GM13976 (cell line): Measurements from ENCODE around the gene ZNF502.

Experiments
- DNase-seq: peaks from one replicate; pipeline ENCODE4 v3.0.0; 2012; ENCODE audit warnings: low spot score
- CTCF ChIP-seq: IDR thresholded peaks from 2 replicates; pipeline ENCODE4 v1.5.1; 2012; ENCODE audit warnings: borderline replicate concordance, mild to moderate bottlenecking; ENCODE audit not compliant: insufficient read depth; ENCODE audit errors: extremely low read depth, missing control alignments, control extremely low read depth
- in situ Hi-C: fragments of 300-500 bp; cut with MboI; formaldehyde crosslinking; loops from one replicate; pipeline ENCODE4 v1.12.0; 2022; ENCODE audit warnings: low sequenced_read_pairs, mixed read lengths, inconsistent platforms; ENCODE audit not compliant: unreplicated experiment

ZNF502 gene

DNA sequence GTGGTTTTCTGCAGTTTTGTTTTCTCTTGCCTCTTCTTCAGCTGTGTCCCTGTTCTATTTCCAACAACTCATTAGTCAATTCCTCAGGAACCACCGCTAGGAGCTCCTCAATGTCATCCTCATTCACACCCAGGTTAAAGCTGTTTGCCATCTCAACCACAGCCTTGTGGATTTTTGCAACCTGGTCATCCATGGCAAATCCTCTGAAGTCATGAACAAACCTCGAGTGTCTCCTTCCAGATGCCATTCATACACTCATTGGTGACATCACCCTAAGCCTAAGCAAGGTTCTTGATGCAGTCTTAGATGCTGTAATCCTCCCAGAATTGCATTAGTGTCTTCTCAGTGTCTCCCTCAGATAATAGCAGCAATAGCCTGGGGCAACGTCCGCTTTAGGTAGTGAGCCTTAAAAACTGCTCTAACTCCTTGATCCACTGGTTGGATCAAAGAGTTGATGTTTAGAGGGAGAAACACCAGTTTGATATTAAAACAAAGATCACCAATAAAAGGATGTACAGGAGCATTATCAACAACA, 31.5 kb upstream of the ZNF502 start:
- TF ChIP-seq CTCF = no peak
- DNase-seq = no peak

GRCh38 chr3:44682182-44682896, 30.1 kb upstream of the ZNF502 start:
- in situ Hi-C loops = no loop called here
- no peak for TF ChIP-seq CTCF
- DNase-seq = no peak

More for the DNA sequence above, 31.5 kb upstream of the ZNF502 start:
- in situ Hi-C loops = no loop called here

- in situ Hi-C loops = no loop called here
- no peak for TF ChIP-seq CTCF
- peak; percentile 55 for DNase-seq
Observed at GRCh38 chr3:44685128-44685800, 27.2 kb upstream of the ZNF502 start.

GRCh38 chr3:44687898-44688297, 24.6 kb upstream of the ZNF502 start:
- TF ChIP-seq CTCF = no peak
- DNase-seq = no peak
- in situ Hi-C loops = no loop called here

DNA sequence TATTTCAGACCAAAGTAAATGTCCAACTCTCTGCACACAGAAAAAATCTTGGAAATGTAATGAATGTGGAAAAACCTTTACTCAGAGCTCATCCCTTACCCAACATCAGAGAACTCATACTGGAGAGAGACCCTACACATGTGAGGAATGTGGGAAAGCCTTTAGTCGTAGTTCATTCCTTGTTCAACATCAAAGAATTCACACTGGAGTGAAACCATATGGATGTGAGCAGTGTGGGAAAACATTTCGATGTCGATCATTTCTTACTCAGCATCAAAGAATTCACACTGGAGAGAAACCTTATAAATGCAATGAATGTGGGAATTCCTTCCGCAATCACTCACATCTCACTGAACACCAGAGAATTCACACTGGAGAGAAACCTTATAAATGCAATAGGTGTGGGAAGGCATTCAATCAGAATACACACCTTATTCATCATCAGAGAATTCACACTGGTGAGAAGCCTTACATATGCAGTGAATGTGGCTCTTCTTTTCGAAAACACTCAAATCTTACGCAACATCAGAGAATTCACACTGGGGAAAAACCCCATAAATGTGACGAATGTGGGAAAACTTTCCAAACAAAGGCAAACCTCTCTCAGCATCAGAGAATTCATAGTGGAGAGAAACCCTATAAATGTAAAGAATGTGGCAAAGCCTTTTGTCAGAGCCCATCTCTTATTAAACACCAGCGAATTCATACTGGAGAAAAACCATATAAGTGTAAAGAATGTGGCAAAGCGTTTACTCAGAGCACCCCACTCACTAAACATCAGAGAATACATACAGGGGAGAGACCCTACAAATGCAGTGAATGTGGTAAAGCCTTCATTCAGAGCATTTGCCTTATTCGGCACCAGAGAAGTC, 9.0 kb downstream of the ZNF502 start:
- in situ Hi-C loops = no loop called here
- no peak for TF ChIP-seq CTCF

DNA sequence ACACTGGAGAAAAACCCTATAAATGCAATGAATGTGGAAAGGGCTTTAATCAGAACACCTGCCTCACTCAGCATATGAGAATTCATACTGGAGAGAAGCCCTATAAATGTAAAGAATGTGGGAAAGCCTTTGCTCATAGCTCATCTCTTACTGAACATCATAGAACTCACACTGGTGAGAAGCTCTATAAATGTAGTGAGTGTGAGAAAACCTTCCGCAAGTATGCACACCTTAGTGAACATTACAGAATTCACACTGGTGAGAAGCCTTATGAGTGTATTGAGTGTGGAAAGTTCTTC, 9.6 kb downstream of the ZNF502 start:
- no peak for TF ChIP-seq CTCF
- in situ Hi-C loops = no loop called here
- no peak for DNase-seq

More for the DNA sequence above, 9.0 kb downstream of the ZNF502 start:
- DNase-seq = no peak
